Measurements from ENCODE around the gene DESI2.
"Not testable (repeated sequence)": the region's sequence is repeated elsewhere in the genome, so short reads cannot be mapped to it uniquely, and the experiment has no call there.

The DESI2 gene

DNA sequence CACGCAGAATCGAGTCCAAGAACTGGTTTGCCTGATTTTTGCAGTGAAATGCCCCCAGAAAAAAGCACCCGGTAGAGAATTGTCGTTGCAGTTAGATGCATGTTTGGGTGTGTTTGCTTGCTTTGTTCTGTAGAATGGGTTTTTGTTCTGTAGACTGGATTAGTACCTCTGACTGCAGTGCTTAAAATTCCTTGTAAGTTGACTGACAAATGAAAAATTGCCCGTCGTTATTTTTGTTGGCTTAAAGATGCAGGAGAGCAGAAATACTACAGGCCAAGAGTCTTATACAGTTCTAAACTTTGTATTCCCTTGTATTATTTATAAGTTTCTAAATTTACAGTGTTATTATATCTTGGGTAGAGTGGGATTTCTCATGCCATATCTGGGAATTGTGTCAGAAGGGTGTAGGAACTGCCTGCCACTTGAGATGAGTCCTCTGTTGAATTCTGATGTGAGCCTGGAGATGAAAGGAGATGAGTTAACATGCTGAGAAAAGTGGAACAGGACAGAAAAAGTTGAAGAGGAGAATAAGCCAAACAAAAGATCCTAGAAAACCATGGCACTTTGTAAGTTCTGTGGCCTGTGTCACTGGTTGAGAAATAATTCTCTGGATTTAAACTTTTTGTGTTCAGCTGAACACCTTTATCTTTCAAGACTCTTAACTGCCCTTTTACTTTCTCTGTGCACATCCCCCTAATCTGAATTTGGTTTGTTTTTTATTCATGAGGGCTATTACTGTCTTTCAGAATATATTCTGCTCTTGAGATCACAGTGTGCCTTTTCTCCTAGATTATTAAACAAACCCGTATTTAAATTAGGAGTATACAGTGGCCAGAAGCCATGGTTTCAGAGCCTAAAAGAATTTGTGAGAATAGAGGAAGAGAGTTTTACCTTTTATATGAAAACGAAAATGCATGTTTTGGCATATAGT is 1.4 kb downstream of the DESI2 start:
- DNase-seq (ENCODE audit: low read depth, low spot score) = no peak

GRCh38 chr1:244655186-244655585 is 2.3 kb downstream of the DESI2 start:
- DNase-seq (ENCODE audit: low read depth, low spot score) = no peak

DNA sequence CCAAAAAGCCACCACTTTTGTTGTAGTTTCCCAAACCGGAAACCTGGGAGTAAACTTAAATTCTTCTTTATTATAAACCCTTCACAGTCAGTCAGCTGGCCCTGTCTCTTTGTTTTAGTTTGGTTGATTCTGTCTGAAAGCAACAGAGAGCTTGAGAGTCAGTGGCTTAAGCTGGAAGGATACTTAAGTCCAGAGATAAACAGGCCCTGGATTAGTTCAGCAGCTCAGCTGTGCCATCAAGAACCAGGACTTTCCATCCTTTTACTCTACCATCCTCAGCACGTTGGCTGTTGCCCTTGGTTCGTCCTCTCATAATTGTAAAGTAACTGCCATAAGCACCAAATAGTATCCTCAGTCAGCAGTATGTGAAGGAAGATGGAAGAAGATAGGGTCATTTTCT is 4.5 kb downstream of the DESI2 start:
- no peak for DNase-seq (ENCODE audit: low read depth, low spot score)

DNA sequence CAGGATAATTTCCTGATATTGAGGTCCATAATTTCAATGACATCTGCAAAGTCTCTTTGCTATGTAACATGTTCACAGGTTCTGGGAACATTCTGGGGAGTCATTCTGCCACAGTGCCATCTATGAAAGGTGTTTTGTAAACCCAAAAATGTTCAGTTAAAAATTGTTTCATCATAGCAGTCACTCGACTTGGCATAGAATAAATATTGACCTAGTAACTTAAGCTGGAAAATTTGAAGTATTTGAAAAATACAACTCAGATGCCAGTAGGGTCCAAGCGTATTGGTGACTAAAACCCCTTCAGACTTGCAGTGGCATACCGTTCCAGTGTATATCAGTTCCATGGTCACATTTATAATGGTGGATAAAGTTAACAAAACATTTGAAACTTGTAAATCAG is 6.8 kb downstream of the DESI2 start:
- DNase-seq (ENCODE audit: low read depth, low spot score) = no peak

GRCh38 chr1:244660595-244660994 is 7.7 kb downstream of the DESI2 start:
- no peak for DNase-seq (ENCODE audit: low read depth, low spot score)

DNA sequence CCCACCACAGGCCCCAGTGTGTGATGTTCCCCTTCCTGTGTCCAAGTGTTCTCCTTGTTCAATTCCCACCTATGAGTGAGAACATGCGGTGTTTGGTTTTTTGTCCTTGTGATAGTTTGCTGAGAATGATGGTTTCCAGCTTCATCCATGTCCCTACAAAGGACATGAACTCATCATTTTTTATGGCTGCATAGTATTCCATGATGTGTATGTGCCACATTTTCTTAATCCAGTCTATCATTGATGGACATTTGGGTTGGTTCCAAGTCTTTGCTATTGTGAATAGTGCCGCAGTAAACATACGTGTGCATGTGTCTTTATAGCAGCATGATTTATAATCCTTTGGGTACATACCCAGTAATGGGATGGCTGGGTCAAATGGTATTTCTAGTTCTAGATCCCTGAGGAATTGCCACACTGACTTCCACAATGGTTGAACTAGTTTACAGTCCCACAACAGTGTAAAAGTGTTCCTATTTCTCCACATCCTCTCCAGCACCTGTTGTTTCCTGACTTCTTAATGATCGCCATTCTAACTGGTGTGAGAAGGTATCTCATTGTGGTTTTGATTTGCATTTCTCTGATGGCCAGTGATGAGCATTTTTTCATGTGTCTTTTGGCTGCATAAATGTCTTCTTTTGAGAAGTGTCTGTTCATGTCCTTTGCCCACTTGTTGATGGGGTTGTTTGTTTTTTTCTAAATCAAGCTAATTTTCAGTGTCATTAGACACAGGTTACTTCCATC is 8.8 kb downstream of the DESI2 start:
- DNase-seq (ENCODE audit: low read depth, low spot score) = not testable (repeated sequence)

GRCh38 chr1:244662599-244662998 is 9.7 kb downstream of the DESI2 start:
- DNase-seq (ENCODE audit: low read depth, low spot score) = no peak

- DNase-seq (ENCODE audit: low read depth, low spot score) = no peak
Measured at GRCh38 chr1:244664353-244664752, 11.4 kb downstream of the DESI2 start.

DNA sequence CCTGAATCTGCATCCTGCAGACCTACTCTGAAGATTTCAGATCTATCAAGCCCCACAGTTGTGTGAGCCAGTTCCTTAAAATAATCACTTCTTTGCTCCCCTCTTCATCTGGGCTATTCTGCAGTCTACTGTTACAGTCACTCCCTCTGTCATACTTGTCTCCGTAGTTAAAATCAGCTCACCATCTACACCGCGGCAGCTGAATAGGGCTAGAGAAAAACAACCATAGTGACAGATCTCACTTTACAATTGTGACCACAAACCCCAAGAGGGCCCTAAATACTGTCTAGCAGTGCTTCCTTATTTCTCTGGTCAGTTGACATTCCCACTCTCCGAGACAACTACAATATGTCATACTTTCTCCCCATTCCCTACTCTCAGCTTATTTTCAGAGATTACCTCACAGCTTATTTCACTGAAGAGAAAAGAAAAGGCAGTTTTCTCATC is 12.9 kb downstream of the DESI2 start:
- DNase-seq (ENCODE audit: low read depth, low spot score) = no peak

DNA sequence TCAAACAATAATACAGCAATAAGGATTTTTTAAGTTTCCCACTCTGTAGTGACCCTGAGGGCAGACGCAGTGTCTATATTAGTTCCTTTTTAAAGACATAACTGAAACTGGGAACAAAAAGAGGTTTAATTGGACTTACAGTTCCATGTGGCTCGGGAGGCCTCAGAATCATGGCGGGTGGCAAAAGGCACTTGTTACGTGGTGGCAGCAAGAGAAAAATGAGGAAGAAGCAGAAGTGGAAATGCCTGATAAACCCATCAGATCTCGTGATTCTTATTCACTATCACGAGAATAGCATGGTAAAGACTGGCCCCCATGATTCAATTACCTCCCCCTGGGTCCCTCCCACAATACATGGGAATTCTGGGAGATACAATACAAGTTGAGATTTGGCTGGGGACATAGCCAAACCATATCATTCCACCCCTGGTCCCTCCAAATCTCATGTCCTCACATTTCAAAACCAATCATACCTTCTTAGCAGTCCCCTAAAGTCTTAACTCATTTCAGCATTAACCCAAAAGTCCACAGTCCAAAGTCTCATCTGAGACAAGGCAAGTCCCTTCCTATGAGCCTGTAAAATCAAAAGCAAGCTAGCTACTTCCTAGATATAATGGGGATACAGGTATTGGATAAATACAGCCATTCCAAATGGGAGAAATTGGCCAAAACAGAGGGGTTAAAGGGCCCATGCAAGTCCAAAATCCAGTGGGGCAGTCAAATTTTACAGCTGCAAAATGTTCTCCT is 13.9 kb downstream of the DESI2 start:
- not testable (repeated sequence) for DNase-seq (ENCODE audit: low read depth, low spot score)

DNA sequence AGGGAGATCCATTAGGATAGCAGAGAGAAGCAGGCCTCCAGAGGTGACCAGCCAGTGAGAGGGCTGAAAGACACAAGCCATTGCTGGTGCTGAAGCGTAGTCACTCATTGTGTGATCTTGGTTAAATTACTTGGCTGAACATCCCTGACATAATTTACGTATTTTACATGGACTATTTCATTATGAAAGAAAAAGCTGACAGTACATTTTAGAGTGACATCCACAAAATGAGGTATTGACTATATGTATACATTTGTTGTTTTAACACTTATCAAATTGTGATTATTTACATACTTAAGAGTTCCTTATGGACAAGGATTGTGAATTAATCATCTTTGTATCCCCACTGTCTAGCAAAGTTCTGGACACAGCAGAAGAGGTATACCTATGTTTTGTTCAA is 14.9 kb downstream of the DESI2 start:
- no peak for DNase-seq (ENCODE audit: low read depth, low spot score)

GRCh38 chr1:244672946-244673682 is 20.2 kb downstream of the DESI2 start:
- no peak for DNase-seq (ENCODE audit: low read depth, low spot score)

- DNase-seq (ENCODE audit: low read depth, low spot score) = no peak
Measured at GRCh38 chr1:244674446-244674845, 21.5 kb downstream of the DESI2 start.

DNA sequence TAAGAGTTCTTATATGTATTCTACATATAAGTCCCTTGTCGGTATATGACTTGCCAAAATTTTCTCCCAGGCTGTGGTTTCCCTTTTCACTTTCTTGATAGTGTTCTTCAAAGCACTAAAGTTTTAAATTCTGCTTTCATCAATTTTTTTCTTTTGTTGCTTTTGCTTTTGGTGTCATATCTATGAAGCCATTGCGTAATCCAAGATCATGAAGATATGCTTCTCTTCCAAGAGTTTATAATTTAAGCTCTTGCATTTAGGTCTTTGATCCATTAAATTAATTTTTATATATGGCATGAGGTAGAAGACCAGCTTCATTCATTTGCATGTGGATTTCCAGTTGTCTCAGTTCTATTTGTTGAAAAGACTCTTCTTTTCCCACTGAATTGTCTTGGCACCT is 22.2 kb downstream of the DESI2 start:
- DNase-seq (ENCODE audit: low read depth, low spot score) = no peak

DNA sequence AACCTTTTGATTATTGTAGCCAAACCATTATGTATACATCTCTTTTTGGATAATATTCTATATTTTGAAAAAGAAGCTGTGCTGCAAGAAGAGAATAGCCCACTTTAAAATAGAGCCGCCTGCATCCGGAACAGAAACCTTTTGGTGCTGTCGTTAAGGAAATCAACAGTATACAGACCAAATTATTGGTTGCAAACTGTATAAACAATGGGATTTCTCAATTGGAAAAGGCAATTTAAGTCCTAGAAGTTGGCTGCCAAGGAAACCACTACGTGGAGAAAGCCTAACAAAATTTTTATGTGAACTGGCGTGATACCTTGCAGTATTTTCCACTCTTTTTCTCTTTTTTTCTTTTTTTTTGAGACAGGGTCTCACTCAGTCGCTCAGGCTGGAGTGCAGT is 25.8 kb downstream of the DESI2 start:
- no peak for DNase-seq (ENCODE audit: low read depth, low spot score)

GRCh38 chr1:244680667-244681066 is 27.7 kb downstream of the DESI2 start:
- DNase-seq (ENCODE audit: low read depth, low spot score) = no peak

DNA sequence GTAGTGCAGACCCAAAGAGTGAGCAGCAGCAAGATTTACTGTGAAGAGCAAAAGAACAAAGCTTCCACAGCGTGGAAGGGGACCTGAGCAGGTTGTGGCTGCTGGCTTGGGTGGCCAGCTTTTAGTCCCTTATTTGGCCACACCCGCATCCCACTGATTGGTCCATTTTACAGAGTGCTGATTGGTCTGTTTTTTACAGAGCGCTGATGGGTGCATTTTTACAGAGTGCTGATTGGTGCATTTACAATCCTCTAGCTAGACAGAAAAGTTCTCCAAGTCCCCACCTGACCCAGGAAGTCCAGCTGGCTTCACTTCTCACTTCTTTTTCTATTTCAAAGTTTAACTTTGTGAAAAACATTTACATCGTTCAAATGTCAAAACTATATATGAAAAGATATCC is 29.2 kb downstream of the DESI2 start:
- DNase-seq (ENCODE audit: low read depth, low spot score) = not testable (repeated sequence)

DNA sequence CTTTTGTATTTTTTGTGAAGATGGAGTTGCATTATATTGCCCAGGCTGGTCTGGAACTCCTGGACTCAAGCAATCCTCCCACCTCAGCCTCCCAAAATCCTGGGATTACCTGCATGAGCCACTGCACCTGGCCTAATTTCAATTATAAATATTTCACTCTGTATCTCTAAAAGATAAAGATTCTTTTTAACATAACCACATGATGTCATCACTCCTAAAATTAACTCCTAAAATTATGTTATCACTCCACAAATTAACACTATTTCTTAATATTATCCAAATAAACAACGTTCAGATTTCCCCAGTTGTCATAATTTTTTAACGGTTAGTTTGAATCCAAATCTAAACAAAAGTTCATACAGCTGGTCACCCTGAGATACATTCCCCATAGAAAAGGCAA is 43.0 kb downstream of the DESI2 start:
- DNase-seq (ENCODE audit: low read depth, low spot score) = no peak

DNA sequence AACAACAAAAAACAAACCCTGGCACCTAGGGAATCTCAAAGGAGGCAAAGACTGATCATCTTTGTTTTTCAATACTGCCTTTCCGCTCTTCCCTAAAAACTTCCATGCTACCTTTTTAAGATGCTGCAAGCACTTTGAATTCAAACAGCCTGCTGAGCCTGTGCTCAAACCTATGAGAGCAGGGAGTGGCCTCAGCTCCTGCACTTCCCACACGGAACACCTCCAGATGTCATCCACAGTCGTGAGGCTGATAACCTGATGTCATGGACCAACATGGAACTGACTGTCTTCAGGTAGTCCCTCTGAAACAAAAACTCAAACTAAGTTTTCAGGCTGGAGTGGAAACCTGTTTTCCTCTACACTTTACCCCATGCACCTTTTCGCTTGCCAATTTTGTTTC is 46.8 kb downstream of the DESI2 start:
- no peak for DNase-seq (ENCODE audit: low read depth, low spot score)

GRCh38 chr1:244700808-244701207 is 47.9 kb downstream of the DESI2 start:
- no peak for DNase-seq (ENCODE audit: low read depth, low spot score)

GRCh38 chr1:244702620-244703019 is 49.7 kb downstream of the DESI2 start:
- no peak for DNase-seq (ENCODE audit: low read depth, low spot score)
